ENCODE results near the gene MYLK. TPM values are rescaled to one million over a fixed set of nuclear protein-coding genes. Genes with fewer than 3 reads are reported as not detected.

MYLK gene
- polyA plus RNA-seq, 3 donors, result 0.35 to 1.3 (median 0.51) TPM

- H3K9ac ChIP-seq (ENCODE audit: insufficient read depth, low read length, poor library complexity, severe bottlenecking), result no peak overlapping the region
Measured at GRCh38 chr3:123755501-123755900, 128.6 kb downstream of the MYLK start.

GRCh38 chr3:123755085-123755484 lies 129.0 kb downstream of the MYLK start:
- Histone ChIP-seq H3K79me2 (ENCODE audit: insufficient read depth, low read length) (no peaks in the 10 kb centered on the region), H3K27ac (ENCODE audit: low read depth in 1 of 2, low read length in 2 of 2) (no peak overlapping the region), H2AFZ (ENCODE audit: insufficient read depth, low read depth, low read length, poor library complexity, severe bottlenecking) (no peak overlapping the region), H3K36me3 (replicated peaks in 1 of 2; ENCODE audit: control insufficient read depth in 1 of 2, insufficient read depth in 2 of 2, low read length in 2 of 2) (no peaks in the 10 kb centered on the region), H4K20me1 (ENCODE audit: insufficient read depth, low read length) (no peaks in the 10 kb centered on the region), H3K4me1 (ENCODE audit: control insufficient read depth in 1 of 2, insufficient read depth in 2 of 2, low read length in 2 of 2) (peaks cover 10% of the 10 kb centered on the region in 2 donors), H3K27me3 (ENCODE audit: control insufficient read depth in 2 of 2, insufficient read depth in 2 of 2, low read length in 2 of 2) (no peaks in the 10 kb centered on the region), H3K9ac (ENCODE audit: insufficient read depth, low read length, poor library complexity, severe bottlenecking) (no peak overlapping the region), H3K4me3 (replicated peaks in 1 of 3; ENCODE audit: low read depth in 2 of 3, low read length in 3 of 3) (no peak overlapping the region), H3K4me2 (replicated peaks; ENCODE audit: extremely low read depth, low read length, poor library complexity, severe bottlenecking) (no peak overlapping the region), H3K9me3 (replicated peaks in 1 of 2; ENCODE audit: control insufficient read depth in 1 of 2, insufficient read depth in 1 of 2, low read length in 2 of 2) (peaks cover 0 to under 1% of the 10 kb centered on the region in 2 donors)
- no peak for DNase-seq
- peaks cover 0 to 8% (median 0%) of the 10 kb centered on the region in 7 donors for H3K9me3 Mint-ChIP-seq
- intact Hi-C loops (cut with micrococcal nuclease), result no loop called here
- TF ChIP-seq, protein P1, sequence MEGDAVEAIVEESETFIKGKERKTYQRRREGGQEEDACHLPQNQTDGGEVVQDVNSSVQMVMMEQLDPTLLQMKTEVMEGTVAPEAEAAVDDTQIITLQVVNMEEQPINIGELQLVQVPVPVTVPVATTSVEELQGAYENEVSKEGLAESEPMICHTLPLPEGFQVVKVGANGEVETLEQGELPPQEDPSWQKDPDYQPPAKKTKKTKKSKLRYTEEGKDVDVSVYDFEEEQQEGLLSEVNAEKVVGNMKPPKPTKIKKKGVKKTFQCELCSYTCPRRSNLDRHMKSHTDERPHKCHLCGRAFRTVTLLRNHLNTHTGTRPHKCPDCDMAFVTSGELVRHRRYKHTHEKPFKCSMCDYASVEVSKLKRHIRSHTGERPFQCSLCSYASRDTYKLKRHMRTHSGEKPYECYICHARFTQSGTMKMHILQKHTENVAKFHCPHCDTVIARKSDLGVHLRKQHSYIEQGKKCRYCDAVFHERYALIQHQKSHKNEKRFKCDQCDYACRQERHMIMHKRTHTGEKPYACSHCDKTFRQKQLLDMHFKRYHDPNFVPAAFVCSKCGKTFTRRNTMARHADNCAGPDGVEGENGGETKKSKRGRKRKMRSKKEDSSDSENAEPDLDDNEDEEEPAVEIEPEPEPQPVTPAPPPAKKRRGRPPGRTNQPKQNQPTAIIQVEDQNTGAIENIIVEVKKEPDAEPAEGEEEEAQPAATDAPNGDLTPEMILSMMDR (IDR thresholded peaks at IDR 0.05), result no peak
- 71% methylated on average over 1 of the region's 3 CpGs for WGBS (ENCODE audit: insufficient coverage)
- no peak overlapping the region for H3K27ac Mint-ChIP-seq
- peaks cover 33% of the 10 kb centered on the region for H3K4me1 Mint-ChIP-seq
- H3K27me3 Mint-ChIP-seq (ENCODE audit: low read depth in 3 of 3), result no peaks in the 10 kb centered on the region
- H3K4me3 Mint-ChIP-seq, result no peak overlapping the region
- H3K36me3 Mint-ChIP-seq, result no peaks in the 10 kb centered on the region

More at GRCh38 chr3:123755501-123755900, 128.6 kb downstream of the MYLK start:
- H3K9me3 Mint-ChIP-seq, result peaks cover 0 to 7% (median 0%) of the 10 kb centered on the region in 7 donors
- 74% methylated on average over 2 of the region's 2 CpGs for WGBS (ENCODE audit: insufficient coverage)
- no peak overlapping the region for H3K4me3 Mint-ChIP-seq
- no peaks in the 10 kb centered on the region for H3K36me3 ChIP-seq (replicated peaks in 1 of 2; ENCODE audit: control insufficient read depth in 1 of 2, insufficient read depth in 2 of 2, low read length in 2 of 2)
- H3K27ac Mint-ChIP-seq, result no peak overlapping the region
- intact Hi-C loops (cut with micrococcal nuclease), result no loop called here
- H3K4me1 Mint-ChIP-seq, result peaks cover 29% of the 10 kb centered on the region
- DNase-seq, result no peak
- peaks cover 10% of the 10 kb centered on the region in 2 donors for H3K4me1 ChIP-seq (ENCODE audit: control insufficient read depth in 1 of 2, insufficient read depth in 2 of 2, low read length in 2 of 2)
- H2AFZ ChIP-seq (ENCODE audit: insufficient read depth, low read depth, low read length, poor library complexity, severe bottlenecking), result no peak overlapping the region
- H3K27ac ChIP-seq (ENCODE audit: low read depth in 1 of 2, low read length in 2 of 2), result no peak overlapping the region
- no peaks in the 10 kb centered on the region for H3K9me3 ChIP-seq (replicated peaks in 1 of 2; ENCODE audit: control insufficient read depth in 1 of 2, insufficient read depth in 1 of 2, low read length in 2 of 2)
- H3K79me2 ChIP-seq (ENCODE audit: insufficient read depth, low read length), result no peaks in the 10 kb centered on the region
- no peaks in the 10 kb centered on the region for H3K27me3 Mint-ChIP-seq (ENCODE audit: low read depth in 3 of 3)
- TF ChIP-seq, protein P1 (IDR thresholded peaks at IDR 0.05), result no peak
- H3K36me3 Mint-ChIP-seq, result no peaks in the 10 kb centered on the region
- no peaks in the 10 kb centered on the region for H3K27me3 ChIP-seq (ENCODE audit: control insufficient read depth in 2 of 2, insufficient read depth in 2 of 2, low read length in 2 of 2)
- no peaks in the 10 kb centered on the region for H4K20me1 ChIP-seq (ENCODE audit: insufficient read depth, low read length)
- no peak overlapping the region for H3K4me2 ChIP-seq (replicated peaks; ENCODE audit: extremely low read depth, low read length, poor library complexity, severe bottlenecking)
- no peak overlapping the region for H3K4me3 ChIP-seq (replicated peaks in 1 of 3; ENCODE audit: low read depth in 2 of 3, low read length in 3 of 3)

Measured in CD14-positive monocyte (primary cell).